ENCODE measurements around the gene EXOC3.
"Not testable (repeated sequence)": the region's sequence is repeated elsewhere in the genome, so short reads cannot be mapped to it uniquely, and the experiment has no call there.

EXOC3 gene

GRCh38 chr5:497090-497700 is 54.2 kb downstream of the EXOC3 start:
- in situ Hi-C loops (cut with MboI; ENCODE audit: low sequenced_read_pairs) = no loop called here

GRCh38 chr5:497871-498509 is 55.0 kb downstream of the EXOC3 start:
- DNase-seq (ENCODE audit: low spot score in 2 of 2) = no peak
- Histone ChIP-seq H3K4me1 (no peaks in the 10 kb centered on the region), H3K36me3 (replicated peaks) (no peaks in the 10 kb centered on the region), H3K4me3 (no peak overlapping the region), H3K9me3 (no peaks in the 10 kb centered on the region), H3K27me3 (ENCODE audit: low read depth) (0 out of 2 replicates have a peak, but pooled peaks cover under 1% of the 10 kb centered on the region)
- in situ Hi-C loops (cut with MboI; ENCODE audit: low sequenced_read_pairs) = no loop called here

More at GRCh38 chr5:497090-497700, 54.2 kb downstream of the EXOC3 start:
- H3K4me3 ChIP-seq = no peak overlapping the region
- H3K27me3 ChIP-seq (ENCODE audit: low read depth) = no peaks in the 10 kb centered on the region
- H3K36me3 ChIP-seq (replicated peaks) = no peaks in the 10 kb centered on the region
- H3K4me1 ChIP-seq = no peaks in the 10 kb centered on the region
- H3K9me3 ChIP-seq = no peaks in the 10 kb centered on the region
- DNase-seq (ENCODE audit: low spot score in 2 of 2) = no peak

GRCh38 chr5:499233-500209 is 56.5 kb downstream of the EXOC3 start:
- H3K4me1 ChIP-seq = no peaks in the 10 kb centered on the region
- no peaks in the 10 kb centered on the region for H3K36me3 ChIP-seq (replicated peaks)
- in situ Hi-C loops (cut with MboI; ENCODE audit: low sequenced_read_pairs) = no loop called here
- H3K4me3 ChIP-seq = no peak overlapping the region
- H3K27me3 ChIP-seq (ENCODE audit: low read depth) = 0 out of 2 replicates have a peak, but pooled peaks cover 3% of the 10 kb centered on the region
- H3K9me3 ChIP-seq = no peaks in the 10 kb centered on the region
- DNase-seq (ENCODE audit: low spot score in 2 of 2) = no peak

- Histone ChIP-seq H3K27me3 (ENCODE audit: low read depth) (0 out of 2 replicates have a peak, but pooled peaks cover 3% of the 10 kb centered on the region), H3K9me3 (no peaks in the 10 kb centered on the region), H3K36me3 (replicated peaks) (no peaks in the 10 kb centered on the region), H3K4me3 (no peak overlapping the region), H3K4me1 (no peaks in the 10 kb centered on the region)
- in situ Hi-C loops (cut with MboI; ENCODE audit: low sequenced_read_pairs) = no loop called here
- DNase-seq (ENCODE audit: low spot score in 2 of 2) = no peak
These were observed 57.5 kb downstream of the EXOC3 start for GRCh38 chr5:500491-500890.

- Histone ChIP-seq H3K27me3 (ENCODE audit: low read depth) (0 out of 2 replicates have a peak, but pooled peaks cover 3% of the 10 kb centered on the region), H3K4me1 (no peaks in the 10 kb centered on the region), H3K4me3 (no peak overlapping the region), H3K9me3 (no peaks in the 10 kb centered on the region), H3K36me3 (replicated peaks) (no peaks in the 10 kb centered on the region)
- no peak for DNase-seq (ENCODE audit: low spot score in 2 of 2)
- in situ Hi-C loops (cut with MboI; ENCODE audit: low sequenced_read_pairs) = no loop called here
These were observed 58.3 kb downstream of the EXOC3 start for GRCh38 chr5:501105-501830.

GRCh38 chr5:501831-502184 is 58.8 kb downstream of the EXOC3 start:
- H3K36me3 ChIP-seq (replicated peaks) = no peaks in the 10 kb centered on the region

GRCh38 chr5:502325-503079 is 59.5 kb downstream of the EXOC3 start:
- Histone ChIP-seq H3K9me3 (no peaks in the 10 kb centered on the region), H3K4me1 (no peaks in the 10 kb centered on the region), H3K36me3 (replicated peaks) (no peaks in the 10 kb centered on the region), H3K4me3 (no peak overlapping the region), H3K27me3 (ENCODE audit: low read depth) (0 out of 2 replicates have a peak, but pooled peaks cover 3% of the 10 kb centered on the region)
- DNase-seq (ENCODE audit: low spot score in 2 of 2) = no peak
- in situ Hi-C loops (cut with MboI; ENCODE audit: low sequenced_read_pairs) = no loop called here

More at GRCh38 chr5:501831-502184, 58.8 kb downstream of the EXOC3 start:
- Histone ChIP-seq H3K9me3 (no peaks in the 10 kb centered on the region), H3K27me3 (ENCODE audit: low read depth) (0 out of 2 replicates have a peak, but pooled peaks cover 3% of the 10 kb centered on the region), H3K4me3 (no peak overlapping the region), H3K4me1 (no peaks in the 10 kb centered on the region)
- in situ Hi-C loops (cut with MboI; ENCODE audit: low sequenced_read_pairs) = no loop called here
- no peak for DNase-seq (ENCODE audit: low spot score in 2 of 2)

GRCh38 chr5:504326-505154 is 61.6 kb downstream of the EXOC3 start:
- Histone ChIP-seq H3K9me3 (no peaks in the 10 kb centered on the region), H3K4me3 (no peak overlapping the region), H3K4me1 (no peaks in the 10 kb centered on the region), H3K36me3 (replicated peaks) (no peaks in the 10 kb centered on the region), H3K27me3 (ENCODE audit: low read depth) (0 out of 2 replicates have a peak, but pooled peaks cover 3% of the 10 kb centered on the region)
- in situ Hi-C loops (cut with MboI; ENCODE audit: low sequenced_read_pairs) = no loop called here
- DNase-seq (ENCODE audit: low spot score in 2 of 2) = no peak

- 0 out of 2 replicates have a peak, but pooled peaks cover 3% of the 10 kb centered on the region for H3K27me3 ChIP-seq (ENCODE audit: low read depth)
- in situ Hi-C loops (cut with MboI; ENCODE audit: low sequenced_read_pairs) = no loop called here
- H3K4me1 ChIP-seq = no peaks in the 10 kb centered on the region
- no peak overlapping the region for H3K4me3 ChIP-seq
- DNase-seq (ENCODE audit: low spot score in 2 of 2) = no peak
- H3K9me3 ChIP-seq = no peaks in the 10 kb centered on the region
- H3K36me3 ChIP-seq (replicated peaks) = no peaks in the 10 kb centered on the region
These were observed 63.1 kb downstream of the EXOC3 start for GRCh38 chr5:505951-506525.

GRCh38 chr5:507986-508575 is 65.1 kb downstream of the EXOC3 start:
- in situ Hi-C loops (cut with MboI; ENCODE audit: low sequenced_read_pairs); H3K9me3 ChIP-seq; H3K4me1 ChIP-seq; H3K4me3 ChIP-seq; H3K36me3 ChIP-seq (replicated peaks); DNase-seq (ENCODE audit: low spot score in 2 of 2): not testable (repeated sequence)
- H3K27me3 ChIP-seq (ENCODE audit: low read depth) = peaks cover 14% of the 10 kb centered on the region; the same call in 1 of the 2 replicates

- no peak overlapping the region for H3K4me3 ChIP-seq
- in situ Hi-C loops (cut with MboI; ENCODE audit: low sequenced_read_pairs) = no loop called here
- no peaks in the 10 kb centered on the region for H3K4me1 ChIP-seq
- H3K36me3 ChIP-seq (replicated peaks) = no peaks in the 10 kb centered on the region
- peaks cover 27% of the 10 kb centered on the region for H3K27me3 ChIP-seq (ENCODE audit: low read depth)
- no peaks in the 10 kb centered on the region for H3K9me3 ChIP-seq
- no peak for DNase-seq (ENCODE audit: low spot score in 2 of 2)
These were observed 66.7 kb downstream of the EXOC3 start for GRCh38 chr5:509611-510185.
